Colonic mucosa (tissue), 4 donors: ENCODE measurements around the gene TMEM271. TPM values are rescaled to one million over a fixed set of nuclear protein-coding genes. Genes with fewer than 3 reads are reported as not detected.
"Not testable (repeated sequence)": the region's sequence is repeated elsewhere in the genome, so short reads cannot be mapped to it uniquely, and the experiment has no call there.

ENCODE experiments used
- DNase-seq: peaks from one replicate; pipeline ENCODE4 v3.0.0-alpha.2; 2020
- H3K27ac ChIP-seq: fragments of 200-600 bp; one replicate; pipeline ENCODE4 v1.8.0; 2021
- H3K27me3 ChIP-seq: fragments of 200-600 bp; one replicate; pipeline ENCODE4 v1.8.0; 2021
- H3K36me3 ChIP-seq: fragments of 200-600 bp; one replicate; pipeline ENCODE4 v1.8.0; 2021
- H3K4me1 ChIP-seq: fragments of 200-600 bp; one replicate; pipeline ENCODE4 v1.8.0; 2021; ENCODE audit warnings: mild to moderate bottlenecking
- H3K4me3 ChIP-seq: fragments of 200-600 bp; one replicate; pipeline ENCODE4 v1.8.0; 2021
- H3K9ac ChIP-seq, 2 donors: one replicate each; pipeline ENCODE4 v1.7.0; 2013; ENCODE audit warnings: control low read depth in 2 of 2, low read depth in 2 of 2, low read length in 2 of 2
- H3K9me3 ChIP-seq: fragments of 200-600 bp; one replicate; pipeline ENCODE4 v1.8.0; 2021
- CTCF ChIP-seq: fragments of 200-600 bp; IDR thresholded peaks from one replicate; pipeline ENCODE4 v1.8.0; 2022; ENCODE audit warnings: antibody characterized with exemption, mild to moderate bottlenecking
- intact Hi-C: fragments of 100-400 bp; cut with DNase I; formaldehyde crosslinking; loops from one replicate; pipeline ENCODE4 v1.14.1; 2022
- total RNA-seq, 2 donors: library from RNA; stranded (reverse); fragmentation: NEBNext Ultra II Directional in 1 of 2; extraction: Animal tissue kit (Norgen Biotek cat#: 25700) in 1 of 2; gene quantifications; one replicate each; pipeline ENCODE4 v1.2.1, GENCODE V29; 2021
- donor health status: healthy.
- donor health status: DM: no; HTN: no; CAD: no.
- donor health status: DM: no; HTN: no; CAD: no.

TMEM271 gene
- total RNA-seq, 2 donors from 2014 or later = not detected

DNA sequence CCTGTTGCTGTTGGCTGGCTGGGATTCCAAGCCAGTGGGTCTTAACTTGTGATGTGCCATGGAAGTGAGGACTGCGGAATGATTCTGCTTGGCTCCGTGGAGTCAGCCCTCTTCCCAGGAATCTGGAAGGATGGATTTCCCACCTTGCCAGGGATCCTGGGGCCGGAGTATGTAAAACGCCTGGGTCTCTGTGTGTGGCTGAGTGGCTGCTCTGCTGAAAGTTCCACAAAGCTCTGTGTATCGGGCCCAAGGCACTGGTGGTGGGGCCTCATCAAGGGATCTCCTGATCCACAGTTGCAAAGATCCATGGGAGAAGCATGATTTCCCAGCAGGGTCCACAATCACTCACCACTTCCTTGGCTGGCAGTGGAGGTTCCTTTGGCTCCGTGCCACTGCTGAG, 24.1 kb upstream of the TMEM271 start:
- no peaks in the 10 kb centered on the region for H3K4me1 ChIP-seq
- intact Hi-C loops = no loop called here
- H3K9me3 ChIP-seq = no peaks in the 10 kb centered on the region
- H3K4me3 ChIP-seq = no peak overlapping the region
- no peaks in the 10 kb centered on the region for H3K27me3 ChIP-seq
- TF ChIP-seq CTCF = no peak
- DNase-seq = no peak
- no peak overlapping the region for H3K27ac ChIP-seq
- H3K36me3 ChIP-seq = no peaks in the 10 kb centered on the region
- H3K9ac ChIP-seq = no peak overlapping the region

GRCh38 chr4:598925-599324, 22.8 kb upstream of the TMEM271 start:
- TF ChIP-seq CTCF = no peak
- no peaks in the 10 kb centered on the region for H3K27me3 ChIP-seq
- H3K4me3 ChIP-seq = no peak overlapping the region
- DNase-seq = no peak
- no peak overlapping the region for H3K9ac ChIP-seq
- no peaks in the 10 kb centered on the region for H3K36me3 ChIP-seq
- no peak overlapping the region for H3K27ac ChIP-seq
- H3K4me1 ChIP-seq = no peaks in the 10 kb centered on the region
- intact Hi-C loops = no loop called here
- no peaks in the 10 kb centered on the region for H3K9me3 ChIP-seq

DNA sequence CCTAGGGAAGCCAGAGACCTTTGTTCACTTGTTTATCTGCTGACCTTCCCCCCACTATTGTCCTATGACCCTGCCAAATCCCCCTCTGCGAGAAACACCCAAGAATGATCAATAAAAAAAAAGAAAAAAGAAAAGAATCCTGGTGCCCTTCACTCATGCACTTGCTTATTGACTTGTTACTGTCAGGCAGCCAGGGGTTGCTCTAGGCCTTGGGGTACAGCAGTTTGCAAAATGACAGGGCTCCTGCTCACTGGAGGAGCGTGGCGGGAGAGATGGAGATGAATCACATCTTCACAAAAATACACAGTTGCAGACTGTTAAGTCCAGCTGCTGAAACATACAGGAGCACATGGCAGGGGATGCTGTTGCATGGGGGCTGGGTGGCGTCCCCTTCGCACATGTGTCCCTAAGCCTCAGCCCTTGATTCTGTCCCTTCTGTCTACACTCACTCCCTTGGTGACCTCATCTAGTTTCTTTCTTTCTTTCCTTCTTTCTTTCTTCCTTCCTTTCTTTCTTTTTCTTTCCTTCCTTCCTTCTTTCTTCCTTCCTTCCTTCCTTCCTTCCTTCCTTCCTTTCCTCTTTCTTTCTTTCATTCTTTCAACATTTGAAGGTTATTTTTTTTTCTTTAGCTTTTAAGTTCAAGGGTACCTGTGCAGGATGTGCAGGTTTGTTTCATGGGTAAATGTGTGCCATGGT, 16.9 kb upstream of the TMEM271 start:
- Histone ChIP-seq H3K36me3 (no peaks in the 10 kb centered on the region), H3K4me3 (no peak overlapping the region), H3K27ac (no peak overlapping the region), H3K27me3 (no peaks in the 10 kb centered on the region), H3K9ac (no peak overlapping the region), H3K4me1 (no peaks in the 10 kb centered on the region), H3K9me3 (no peaks in the 10 kb centered on the region)
- no peak for DNase-seq
- intact Hi-C loops = no loop called here
- no peak for TF ChIP-seq CTCF

DNA sequence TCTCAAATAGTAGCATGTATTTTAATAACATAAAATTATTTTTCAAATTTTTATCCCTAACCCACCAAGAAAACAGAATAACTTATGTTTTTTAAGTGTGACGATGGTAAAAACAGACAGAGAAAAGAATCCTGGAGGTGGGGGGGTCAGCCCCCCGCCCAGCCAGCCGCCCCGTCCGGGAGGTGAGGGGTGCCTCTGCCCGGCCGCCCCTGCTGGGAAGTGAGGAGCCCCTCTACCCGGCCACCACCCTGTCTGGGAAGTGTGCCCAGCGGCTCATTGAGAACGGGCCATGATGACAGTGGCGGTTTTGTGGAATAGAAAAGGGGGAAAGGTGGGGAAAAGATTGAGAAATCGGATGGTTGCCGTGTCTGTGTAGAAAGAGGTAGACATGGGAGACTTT, 16.1 kb upstream of the TMEM271 start:
- H3K9me3 ChIP-seq, H3K4me3 ChIP-seq, intact Hi-C loops, H3K27me3 ChIP-seq, H3K27ac ChIP-seq, H3K9ac ChIP-seq, H3K4me1 ChIP-seq, DNase-seq, H3K36me3 ChIP-seq: not testable (repeated sequence)

DNA sequence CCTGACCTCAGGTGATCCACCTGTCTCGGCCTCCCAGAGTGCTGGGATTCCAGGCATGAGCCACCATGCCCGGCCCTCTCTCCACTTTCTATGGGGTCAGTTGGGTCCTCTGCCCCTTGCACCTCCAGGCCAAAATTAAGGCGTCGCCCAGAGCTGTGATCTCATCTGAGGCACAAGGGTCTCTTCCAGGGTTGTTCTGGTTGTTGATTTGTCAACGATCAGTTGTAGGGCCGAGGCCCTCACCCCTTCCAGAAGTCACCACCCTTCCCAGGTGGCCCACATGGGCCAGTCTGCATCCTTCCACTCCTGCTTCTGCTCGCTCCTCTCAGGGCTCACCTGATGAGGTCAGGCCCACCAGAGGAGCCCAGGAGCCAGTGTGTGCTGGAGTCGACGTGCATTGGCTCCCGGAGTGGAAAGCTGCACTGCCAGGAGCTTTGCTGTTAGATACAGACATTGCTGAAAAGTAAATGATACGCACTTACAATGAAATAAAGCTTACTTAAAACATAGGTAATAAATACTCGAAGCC, 14.3 kb upstream of the TMEM271 start:
- intact Hi-C loops = no loop called here
- TF ChIP-seq CTCF = no peak
- Histone ChIP-seq H3K4me1 (no peaks in the 10 kb centered on the region), H3K9ac (no peak overlapping the region), H3K9me3 (no peaks in the 10 kb centered on the region), H3K27ac (no peak overlapping the region), H3K27me3 (no peaks in the 10 kb centered on the region), H3K4me3 (no peak overlapping the region), H3K36me3 (no peaks in the 10 kb centered on the region)
- DNase-seq = no peak

- DNase-seq = no peak
- intact Hi-C loops = no loop called here
- Histone ChIP-seq H3K27me3 (no peaks in the 10 kb centered on the region), H3K9ac (no peak overlapping the region), H3K36me3 (no peaks in the 10 kb centered on the region), H3K4me1 (no peaks in the 10 kb centered on the region), H3K9me3 (no peaks in the 10 kb centered on the region), H3K27ac (no peak overlapping the region), H3K4me3 (no peak overlapping the region)
- no peak for TF ChIP-seq CTCF
Observed at GRCh38 chr4:589219-589963, 13.3 kb upstream of the TMEM271 start.
